Measurements from ENCODE around the gene STK17A. TPM values are rescaled to one million over a fixed set of nuclear protein-coding genes. Genes with fewer than 3 reads are reported as not detected.
"Not testable (repeated sequence)": the region's sequence is repeated elsewhere in the genome, so short reads cannot be mapped to it uniquely, and the experiment has no call there.

Gene STK17A
- total and polyA plus RNA-seq, 5 donors from 2014 or later, result 104 to 139 (median 110) TPM

DNA sequence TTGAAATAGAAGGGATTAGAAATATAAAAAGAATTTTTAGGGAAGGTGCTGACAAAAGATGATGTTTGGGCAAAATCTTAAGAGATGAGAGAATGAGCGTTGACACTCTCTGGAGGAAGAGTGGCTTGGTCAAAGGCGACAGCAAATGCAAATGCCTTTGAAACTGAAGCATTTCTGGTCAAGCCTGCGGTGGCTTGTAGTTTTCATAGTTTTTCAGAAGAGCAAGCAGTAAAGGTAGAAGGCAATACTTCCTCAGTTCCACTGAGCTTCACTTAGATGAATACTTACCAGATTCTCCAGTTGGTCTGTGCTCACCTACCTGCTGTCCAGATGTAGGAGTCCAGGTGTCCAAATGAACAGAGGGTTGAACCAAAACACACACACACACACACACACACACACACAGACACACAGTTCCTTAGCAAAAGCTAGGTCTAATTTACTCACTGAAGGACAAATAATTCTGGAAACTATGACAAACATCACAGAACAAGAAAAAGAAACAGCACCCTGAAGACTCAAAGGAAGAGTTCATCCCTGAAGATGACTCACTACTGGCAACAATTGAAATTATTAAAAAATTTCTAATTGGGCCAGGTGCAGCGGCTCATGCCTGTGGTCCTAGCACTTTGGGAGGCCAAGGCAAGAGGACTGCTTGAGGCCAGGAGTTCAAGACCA is 12.1 kb upstream of the STK17A start:
- no peaks in the 10 kb centered on the region for H3K4me1 ChIP-seq (ENCODE audit: control insufficient read depth, insufficient read depth, low read length, poor library complexity, severe bottlenecking)
- no peak overlapping the region for H3K4me3 ChIP-seq (ENCODE audit: low read depth, low read length)
- H3K9me3 ChIP-seq (ENCODE audit: control insufficient read depth in 2 of 2, low read length in 2 of 2), result no peaks in the 10 kb centered on the region
- H3K27ac Mint-ChIP-seq, result no peak overlapping the region
- DNase-seq (no peak), ATAC-seq (ENCODE audit: low read depth in 2 of 2) (no peak)
- H3K27me3 Mint-ChIP-seq, result peaks cover 12% of the 10 kb centered on the region
- no peak overlapping the region for H3K27ac ChIP-seq (ENCODE audit: insufficient read depth, low read length, poor library complexity, severe bottlenecking)
- H3K4me3 Mint-ChIP-seq, result no peak overlapping the region
- peaks cover 2 to 7% (median 4%) of the 10 kb centered on the region in 4 donors for H3K4me1 Mint-ChIP-seq
- no peaks in the 10 kb centered on the region for H3K36me3 ChIP-seq (ENCODE audit: control insufficient read depth, insufficient read depth, low read length)
- no peaks in the 10 kb centered on the region for H3K27me3 ChIP-seq (ENCODE audit: control insufficient read depth, insufficient read depth, low read length)
- H3K9me3 Mint-ChIP-seq, result peaks cover 0 to 2% (median 0%) of the 10 kb centered on the region in 7 donors
- no peaks in the 10 kb centered on the region for H3K36me3 Mint-ChIP-seq

DNA sequence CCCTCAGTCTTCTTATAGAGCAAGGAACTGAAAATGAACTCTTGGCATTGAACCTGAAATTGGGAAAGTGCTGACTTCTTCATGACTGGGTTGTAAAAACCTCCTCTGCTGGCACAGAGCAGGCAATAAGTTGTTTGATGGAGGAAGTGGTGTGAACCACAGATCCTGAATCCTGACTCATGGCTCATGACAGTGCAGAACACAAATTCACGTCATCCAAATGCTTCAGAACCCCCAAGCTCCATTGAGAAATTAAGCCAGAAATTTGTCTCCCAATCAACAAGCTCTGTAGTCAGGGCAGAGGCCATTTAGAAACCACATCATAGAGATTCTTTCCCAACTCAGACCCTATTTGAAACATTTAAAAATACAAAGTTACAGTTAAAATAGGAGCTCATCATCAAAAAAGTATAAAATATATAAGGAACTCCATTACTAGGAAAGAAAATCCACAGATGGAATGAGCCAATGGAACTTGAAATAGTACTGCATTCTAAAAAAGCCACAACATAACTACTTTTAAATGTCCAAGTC is 10.3 kb upstream of the STK17A start:
- no peak overlapping the region for H3K27ac Mint-ChIP-seq
- Histone ChIP-seq H3K36me3 (ENCODE audit: control insufficient read depth, insufficient read depth, low read length) (no peaks in the 10 kb centered on the region), H3K4me3 (ENCODE audit: low read depth, low read length) (no peak overlapping the region), H3K27ac (ENCODE audit: insufficient read depth, low read length, poor library complexity, severe bottlenecking) (no peak overlapping the region), H3K27me3 (ENCODE audit: control insufficient read depth, insufficient read depth, low read length) (no peaks in the 10 kb centered on the region), H3K4me1 (ENCODE audit: control insufficient read depth, insufficient read depth, low read length, poor library complexity, severe bottlenecking) (no peaks in the 10 kb centered on the region), H3K9me3 (ENCODE audit: control insufficient read depth in 2 of 2, low read length in 2 of 2) (no peaks in the 10 kb centered on the region)
- DNase-seq, result peak in 1 of 3 donors; percentile 60
- H3K4me1 Mint-ChIP-seq, result peaks cover 2 to 7% (median 4%) of the 10 kb centered on the region in 4 donors
- H3K36me3 Mint-ChIP-seq, result no peaks in the 10 kb centered on the region
- H3K9me3 Mint-ChIP-seq, result peaks cover 0 to 2% (median 0%) of the 10 kb centered on the region in 7 donors
- ATAC-seq (ENCODE audit: low read depth in 2 of 2), result peak; percentile 58 to 65
- no peak overlapping the region for H3K4me3 Mint-ChIP-seq
- peaks cover 8% of the 10 kb centered on the region for H3K27me3 Mint-ChIP-seq

DNA sequence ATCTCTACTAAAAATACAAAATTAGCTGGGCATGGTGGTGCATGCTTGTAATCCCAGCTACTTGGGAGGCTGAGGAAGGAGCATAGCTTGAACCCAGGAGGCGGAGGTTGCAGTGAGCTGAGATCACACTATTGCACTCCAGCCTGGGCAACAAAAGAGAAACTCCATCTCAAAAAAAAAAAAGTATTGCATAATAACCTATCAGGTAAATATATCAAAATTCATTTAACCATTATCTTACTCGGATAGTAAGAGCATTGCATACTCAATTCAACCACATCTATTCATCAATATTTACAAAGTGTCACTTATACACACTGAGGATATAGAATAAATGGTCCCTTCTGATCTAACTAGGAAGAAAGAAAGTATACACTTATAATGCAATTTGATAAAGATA is 9.1 kb upstream of the STK17A start:
- ATAC-seq (ENCODE audit: low read depth in 2 of 2); H3K27ac ChIP-seq (ENCODE audit: insufficient read depth, low read length, poor library complexity, severe bottlenecking); H3K27me3 Mint-ChIP-seq; H3K36me3 Mint-ChIP-seq; H3K9me3 ChIP-seq (ENCODE audit: control insufficient read depth in 2 of 2, low read length in 2 of 2); H3K4me1 Mint-ChIP-seq; H3K4me1 ChIP-seq (ENCODE audit: control insufficient read depth, insufficient read depth, low read length, poor library complexity, severe bottlenecking); H3K27me3 ChIP-seq (ENCODE audit: control insufficient read depth, insufficient read depth, low read length); H3K27ac Mint-ChIP-seq; H3K9me3 Mint-ChIP-seq; H3K36me3 ChIP-seq (ENCODE audit: control insufficient read depth, insufficient read depth, low read length); H3K4me3 ChIP-seq (ENCODE audit: low read depth, low read length); DNase-seq; H3K4me3 Mint-ChIP-seq: not testable (repeated sequence)

DNA sequence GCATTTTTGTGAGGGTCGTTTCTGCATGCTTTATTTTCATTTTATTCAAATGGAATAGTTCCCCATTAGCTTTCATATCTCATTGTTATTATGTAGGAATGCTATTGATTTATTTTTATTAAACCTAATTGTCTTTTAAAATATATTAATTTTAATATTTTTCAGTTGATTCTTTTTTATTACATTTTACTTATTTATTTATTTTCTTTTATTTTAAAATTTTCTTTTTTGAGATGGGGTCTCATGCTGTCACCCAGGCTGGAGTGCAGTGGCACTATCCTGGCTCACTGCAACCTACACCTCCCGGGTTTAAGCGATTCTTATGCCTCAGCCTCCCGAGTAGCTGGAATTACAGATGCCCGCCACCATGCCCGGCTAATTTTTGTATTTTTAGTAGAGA is 7.4 kb upstream of the STK17A start:
- Histone ChIP-seq H3K4me1 (ENCODE audit: control insufficient read depth, insufficient read depth, low read length, poor library complexity, severe bottlenecking) (no peaks in the 10 kb centered on the region), H3K4me3 (ENCODE audit: low read depth, low read length) (no peak overlapping the region), H3K36me3 (ENCODE audit: control insufficient read depth, insufficient read depth, low read length) (no peaks in the 10 kb centered on the region), H3K9me3 (ENCODE audit: control insufficient read depth in 2 of 2, low read length in 2 of 2) (no peaks in the 10 kb centered on the region), H3K27me3 (ENCODE audit: control insufficient read depth, insufficient read depth, low read length) (no peaks in the 10 kb centered on the region), H3K27ac (ENCODE audit: insufficient read depth, low read length, poor library complexity, severe bottlenecking) (no peak overlapping the region)
- H3K9me3 Mint-ChIP-seq, result no peaks in the 10 kb centered on the region
- ATAC-seq (ENCODE audit: low read depth in 2 of 2) (no peak), DNase-seq (no peak)
- H3K36me3 Mint-ChIP-seq, result no peaks in the 10 kb centered on the region
- H3K4me3 Mint-ChIP-seq, result peak overlapping the region in 1 of 4 donors; percentile 51
- H3K27ac Mint-ChIP-seq, result no peak overlapping the region
- peaks cover 8% of the 10 kb centered on the region for H3K27me3 Mint-ChIP-seq
- peaks cover 2 to 5% (median 3%) of the 10 kb centered on the region in 4 donors for H3K4me1 Mint-ChIP-seq

DNA sequence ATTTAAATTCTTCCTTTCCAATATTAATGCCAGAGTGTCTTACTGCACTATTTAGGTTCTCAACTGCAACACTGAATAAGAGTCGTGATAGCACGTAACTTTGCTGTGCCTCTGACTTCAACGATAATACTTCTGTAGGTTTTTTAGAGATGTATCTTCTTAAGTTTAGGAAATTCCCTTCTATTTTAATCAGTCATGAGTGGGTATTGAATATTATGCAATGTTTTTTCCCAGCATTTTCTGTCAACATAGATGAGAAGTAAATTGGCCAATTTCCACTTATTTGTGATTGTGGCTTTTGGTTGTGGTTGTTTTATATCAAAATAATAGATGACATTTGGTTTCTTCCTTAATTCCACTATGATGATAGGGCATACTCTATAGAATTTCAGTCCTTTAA is 6.7 kb upstream of the STK17A start:
- Mint-ChIP-seq H3K4me1 (peaks cover 0 to 5% (median 3%) of the 10 kb centered on the region in 4 donors), H3K36me3 (no peaks in the 10 kb centered on the region), H3K27me3 (peaks cover 8% of the 10 kb centered on the region), H3K9me3 (no peaks in the 10 kb centered on the region), H3K4me3 (no peak overlapping the region), H3K27ac (no peak overlapping the region)
- Histone ChIP-seq H3K4me3 (ENCODE audit: low read depth, low read length) (no peak overlapping the region), H3K27ac (ENCODE audit: insufficient read depth, low read length, poor library complexity, severe bottlenecking) (no peak overlapping the region), H3K9me3 (ENCODE audit: control insufficient read depth in 2 of 2, low read length in 2 of 2) (no peaks in the 10 kb centered on the region), H3K4me1 (ENCODE audit: control insufficient read depth, insufficient read depth, low read length, poor library complexity, severe bottlenecking) (no peaks in the 10 kb centered on the region), H3K27me3 (ENCODE audit: control insufficient read depth, insufficient read depth, low read length) (peaks cover 2% of the 10 kb centered on the region), H3K36me3 (ENCODE audit: control insufficient read depth, insufficient read depth, low read length) (no peaks in the 10 kb centered on the region)
- DNase-seq (no peak), ATAC-seq (ENCODE audit: low read depth in 2 of 2) (no peak)

DNA sequence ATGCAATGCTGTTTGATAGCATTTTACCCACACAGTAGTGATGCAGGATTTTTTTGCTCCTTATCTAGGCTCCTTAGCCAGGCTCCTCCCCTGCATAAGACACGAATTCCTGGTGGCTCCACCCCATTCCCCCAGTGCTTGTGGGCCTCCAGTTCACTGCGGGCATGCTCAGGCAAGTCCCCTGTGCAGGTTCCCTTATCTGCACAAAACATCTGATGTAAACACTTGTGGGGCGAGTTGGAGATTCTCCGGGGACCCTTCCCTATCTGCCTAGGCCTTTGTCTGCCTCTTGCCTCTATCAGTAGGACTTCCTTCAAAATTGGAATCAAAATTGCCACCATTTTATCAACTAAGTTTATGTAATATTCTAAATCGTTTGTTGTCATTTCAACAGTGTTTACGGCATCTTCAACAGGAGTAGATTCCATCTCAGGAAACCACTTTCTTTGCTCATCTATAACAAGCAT is 5.4 kb upstream of the STK17A start:
- H3K4me1 ChIP-seq (ENCODE audit: control insufficient read depth, insufficient read depth, low read length, poor library complexity, severe bottlenecking), result peaks cover 3% of the 10 kb centered on the region
- H3K4me3 ChIP-seq (ENCODE audit: low read depth, low read length), result no peak overlapping the region
- H3K36me3 ChIP-seq (ENCODE audit: control insufficient read depth, insufficient read depth, low read length), result no peaks in the 10 kb centered on the region
- H3K36me3 Mint-ChIP-seq, result no peaks in the 10 kb centered on the region
- DNase-seq, result peak in 1 of 3 donors; percentile 38
- no peak overlapping the region for H3K27ac ChIP-seq (ENCODE audit: insufficient read depth, low read length, poor library complexity, severe bottlenecking)
- no peak overlapping the region for H3K27ac Mint-ChIP-seq
- no peaks in the 10 kb centered on the region for H3K9me3 ChIP-seq (ENCODE audit: control insufficient read depth in 2 of 2, low read length in 2 of 2)
- no peak for ATAC-seq (ENCODE audit: low read depth in 2 of 2)
- no peak overlapping the region for H3K4me3 Mint-ChIP-seq
- no peaks in the 10 kb centered on the region for H3K9me3 Mint-ChIP-seq
- H3K27me3 Mint-ChIP-seq, result peaks cover 11% of the 10 kb centered on the region
- peaks cover 10% of the 10 kb centered on the region for H3K27me3 ChIP-seq (ENCODE audit: control insufficient read depth, insufficient read depth, low read length)
- peaks cover 0 to 5% (median 2%) of the 10 kb centered on the region in 4 donors for H3K4me1 Mint-ChIP-seq

DNA sequence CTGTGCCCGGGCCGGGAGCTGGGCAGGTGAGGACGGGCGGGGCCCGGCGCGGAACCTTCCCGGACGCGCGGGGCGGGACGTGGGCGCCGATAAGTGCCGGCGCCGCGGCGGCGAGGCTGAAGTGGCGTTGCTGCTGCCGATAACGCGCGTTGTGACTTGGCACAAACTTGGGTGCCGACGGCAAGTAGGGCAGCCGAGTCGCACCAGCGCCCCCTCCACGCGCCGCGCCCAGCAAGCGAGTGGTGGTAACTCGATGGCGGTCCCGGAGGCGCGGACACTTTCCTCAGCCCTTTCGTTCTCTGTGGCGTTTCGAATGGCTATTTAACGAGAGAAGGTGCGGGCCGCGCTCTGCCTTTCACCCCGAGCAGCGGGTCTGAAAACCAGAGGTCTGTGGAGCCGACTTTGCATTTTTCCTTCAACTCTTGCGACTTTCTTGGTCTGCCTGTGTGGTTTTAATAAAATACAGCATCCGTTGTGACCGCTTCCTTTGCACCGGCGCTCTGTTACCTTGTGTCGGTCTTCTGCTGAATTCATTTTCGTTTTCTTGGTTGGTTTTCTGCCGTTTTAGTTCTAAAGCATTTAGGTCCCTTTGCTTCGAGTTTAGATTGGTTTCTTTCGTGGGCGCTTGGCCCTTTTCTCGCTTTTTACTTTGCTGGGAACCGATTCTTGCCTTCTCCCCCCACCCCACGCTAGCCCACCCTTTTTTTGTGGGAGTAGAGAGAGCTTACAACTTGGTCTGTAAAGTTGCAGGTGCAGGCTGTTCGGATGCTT is 701 bp downstream of the STK17A start:
- Mint-ChIP-seq H3K4me1 (peaks cover 17 to 35% (median 27%) of the 10 kb centered on the region in 4 donors), H3K4me3 (peak overlapping the region; percentile 92 to 99 (median 97)), H3K9me3 (no peaks in the 10 kb centered on the region), H3K36me3 (no peaks in the 10 kb centered on the region), H3K27me3 (peaks cover 11% of the 10 kb centered on the region), H3K27ac (peak overlapping the region; percentile 96 to 99 (median 98))
- peak; percentile 28 to 36 for ATAC-seq (ENCODE audit: low read depth in 2 of 2)
- no peaks in the 10 kb centered on the region for H3K36me3 ChIP-seq (ENCODE audit: control insufficient read depth, insufficient read depth, low read length)
- peak; percentile 63 to 90 (median 85) for DNase-seq
- peak overlapping the region; percentile 95 for H3K4me3 ChIP-seq (ENCODE audit: low read depth, low read length)
- no peaks in the 10 kb centered on the region for H3K9me3 ChIP-seq (ENCODE audit: control insufficient read depth in 2 of 2, low read length in 2 of 2)
- H3K27ac ChIP-seq (ENCODE audit: insufficient read depth, low read length, poor library complexity, severe bottlenecking), result peak overlapping the region; percentile 95
- H3K4me1 ChIP-seq (ENCODE audit: control insufficient read depth, insufficient read depth, low read length, poor library complexity, severe bottlenecking), result peaks cover 45% of the 10 kb centered on the region
- peaks cover 10% of the 10 kb centered on the region for H3K27me3 ChIP-seq (ENCODE audit: control insufficient read depth, insufficient read depth, low read length)

All from CD4-positive, CD25-positive, alpha-beta regulatory T cell (primary cell).